Fibroblast of skin of abdomen (primary cell): Measurements from ENCODE around the gene MX2. TPM values are rescaled to one million over a fixed set of nuclear protein-coding genes. Genes with fewer than 3 reads are reported as not detected.
"Not testable (repeated sequence)": the region's sequence is repeated elsewhere in the genome, so short reads cannot be mapped to it uniquely, and the experiment has no call there.

Source experiments
- DNase-seq: peaks from one replicate; pipeline ENCODE4 v3.0.0-alpha.2; 2013
- polyA plus RNA-seq, 2 experiments: library from polyadenylated mRNA; unstranded; fragments of 120-200 nt; gene quantifications; one replicate each; pipeline ENCODE4 v1.2.1, GENCODE V29; 2013; ENCODE audit not compliant: insufficient read length in 2 of 2

The MX2 gene, protein sequence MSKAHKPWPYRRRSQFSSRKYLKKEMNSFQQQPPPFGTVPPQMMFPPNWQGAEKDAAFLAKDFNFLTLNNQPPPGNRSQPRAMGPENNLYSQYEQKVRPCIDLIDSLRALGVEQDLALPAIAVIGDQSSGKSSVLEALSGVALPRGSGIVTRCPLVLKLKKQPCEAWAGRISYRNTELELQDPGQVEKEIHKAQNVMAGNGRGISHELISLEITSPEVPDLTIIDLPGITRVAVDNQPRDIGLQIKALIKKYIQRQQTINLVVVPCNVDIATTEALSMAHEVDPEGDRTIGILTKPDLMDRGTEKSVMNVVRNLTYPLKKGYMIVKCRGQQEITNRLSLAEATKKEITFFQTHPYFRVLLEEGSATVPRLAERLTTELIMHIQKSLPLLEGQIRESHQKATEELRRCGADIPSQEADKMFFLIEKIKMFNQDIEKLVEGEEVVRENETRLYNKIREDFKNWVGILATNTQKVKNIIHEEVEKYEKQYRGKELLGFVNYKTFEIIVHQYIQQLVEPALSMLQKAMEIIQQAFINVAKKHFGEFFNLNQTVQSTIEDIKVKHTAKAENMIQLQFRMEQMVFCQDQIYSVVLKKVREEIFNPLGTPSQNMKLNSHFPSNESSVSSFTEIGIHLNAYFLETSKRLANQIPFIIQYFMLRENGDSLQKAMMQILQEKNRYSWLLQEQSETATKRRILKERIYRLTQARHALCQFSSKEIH
- polyA plus RNA-seq (2013, experiment 1 of 2; ENCODE audit: insufficient read length) = 4.7 TPM
- 4.6 TPM for polyA plus RNA-seq (2013, experiment 2 of 2; ENCODE audit: insufficient read length)

DNA sequence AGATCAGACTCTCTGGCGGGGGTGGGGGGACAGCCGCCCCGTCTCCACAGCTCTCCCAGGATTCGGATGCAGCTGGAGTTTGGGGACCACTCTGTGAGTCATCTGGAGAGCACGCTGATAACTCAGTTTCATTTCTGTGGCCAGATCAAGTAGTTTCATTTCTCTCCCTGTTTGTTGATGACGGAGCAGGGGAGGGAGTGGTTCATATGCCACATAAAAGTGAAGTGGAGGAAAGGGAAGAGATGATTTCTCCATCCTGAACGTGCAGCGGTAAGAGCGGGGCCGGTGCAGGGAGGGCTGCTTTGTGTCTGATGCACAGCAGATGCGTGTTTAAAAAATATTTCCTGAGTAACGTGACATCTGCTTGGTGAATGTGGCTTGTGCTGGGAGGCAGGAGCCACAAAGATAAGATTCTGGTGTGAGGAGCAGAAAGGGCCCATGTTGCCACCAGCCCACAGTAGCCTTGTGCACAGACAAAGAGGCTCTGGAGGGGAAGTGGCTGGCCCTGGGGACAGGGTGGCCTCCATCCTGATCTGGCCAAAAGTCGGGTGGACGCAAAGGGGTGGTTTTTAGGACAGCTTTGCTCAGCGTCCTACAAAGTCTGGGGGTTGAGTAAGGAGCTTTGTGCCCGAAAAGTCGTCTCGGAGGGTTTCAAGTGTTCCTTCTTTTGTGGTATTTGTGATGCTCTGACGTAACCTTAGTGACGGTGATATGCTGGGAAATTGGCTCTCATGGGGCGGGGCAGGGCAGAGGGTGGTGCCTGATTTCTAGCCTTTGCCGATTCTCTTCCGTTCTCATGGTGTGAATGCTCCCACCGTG is at the start of gene MX2:
TSS of gene MX2 (plus strand) at position 242 of the 819 bp plus-strand sequence. CDS start 14,880 bp downstream, outside the sequence.
- DNase-seq = peak; percentile 92

GRCh38 chr21:41313285-41314164 is 48.3 kb upstream of the MX2 start:
- DNase-seq = not testable (repeated sequence)

- DNase-seq = no peak
Observed at GRCh38 chr21:41315726-41316125, 46.1 kb upstream of the MX2 start.

GRCh38 chr21:41316200-41317062 is 45.4 kb upstream of the MX2 start, which contains the start of gene FAM3B:
Gene FAM3B (plus strand): TSS chr21:41316801. CDS start chr21:41316880, 79 bp downstream.
- no peak for DNase-seq

DNA sequence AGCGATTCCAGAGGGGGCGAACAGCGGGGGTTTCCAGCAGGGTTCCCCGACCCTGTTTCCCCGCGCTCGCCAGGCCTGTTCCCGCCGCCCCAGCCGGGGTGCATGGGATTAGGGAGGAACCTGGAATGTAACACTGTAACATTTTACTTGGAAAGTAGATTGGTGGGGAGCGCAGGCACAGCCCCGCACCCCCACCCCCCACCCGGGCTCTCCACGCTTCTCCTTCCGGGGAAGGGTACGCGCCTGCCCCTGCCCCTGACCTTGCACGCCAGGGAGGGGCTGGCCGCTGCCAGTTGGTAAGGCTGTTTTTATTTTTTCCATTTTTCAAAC is 44.8 kb upstream of the MX2 start:
- no peak for DNase-seq

GRCh38 chr21:41317458-41317857 is 44.4 kb upstream of the MX2 start:
- no peak for DNase-seq

DNA sequence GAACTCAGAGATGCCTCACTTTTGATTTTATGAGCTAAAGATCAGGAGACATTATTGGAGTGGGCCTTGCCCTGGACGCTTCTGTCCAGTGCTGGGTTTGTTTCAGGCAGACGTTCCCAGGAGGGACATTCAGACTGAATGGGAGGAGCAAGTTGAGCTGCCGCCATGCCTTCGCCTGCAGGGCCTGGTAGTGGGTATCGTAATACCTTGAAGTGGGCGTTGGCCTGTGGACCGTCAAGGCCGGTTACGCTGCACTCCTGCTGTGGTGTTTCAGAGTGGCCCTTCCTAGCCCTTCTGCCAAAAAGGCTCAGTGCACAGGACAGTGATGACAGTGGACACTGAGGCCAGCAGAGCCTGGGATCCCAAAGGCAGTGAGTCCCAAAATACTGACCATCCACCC is 43.6 kb upstream of the MX2 start:
- no peak for DNase-seq

DNA sequence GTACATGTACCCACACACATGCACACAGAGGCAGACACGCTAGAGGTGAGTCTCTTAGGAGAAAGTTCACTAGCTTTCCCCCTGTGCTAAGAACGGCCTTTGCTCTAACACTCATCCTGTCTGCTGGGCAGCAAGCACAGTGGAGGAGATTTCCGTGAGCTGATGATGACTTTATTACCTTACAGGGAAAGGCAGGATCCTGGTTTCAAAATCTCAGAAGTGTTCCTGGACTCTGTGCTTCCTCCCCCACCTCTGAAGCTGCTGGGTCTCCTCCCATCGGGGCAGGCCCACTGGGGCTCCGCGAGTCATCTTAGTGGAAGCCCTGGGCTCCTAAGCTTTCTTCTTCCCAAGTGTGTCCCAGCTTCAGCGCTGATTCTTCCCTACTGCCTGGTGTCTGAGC is 42.6 kb upstream of the MX2 start:
- no peak for DNase-seq

DNA sequence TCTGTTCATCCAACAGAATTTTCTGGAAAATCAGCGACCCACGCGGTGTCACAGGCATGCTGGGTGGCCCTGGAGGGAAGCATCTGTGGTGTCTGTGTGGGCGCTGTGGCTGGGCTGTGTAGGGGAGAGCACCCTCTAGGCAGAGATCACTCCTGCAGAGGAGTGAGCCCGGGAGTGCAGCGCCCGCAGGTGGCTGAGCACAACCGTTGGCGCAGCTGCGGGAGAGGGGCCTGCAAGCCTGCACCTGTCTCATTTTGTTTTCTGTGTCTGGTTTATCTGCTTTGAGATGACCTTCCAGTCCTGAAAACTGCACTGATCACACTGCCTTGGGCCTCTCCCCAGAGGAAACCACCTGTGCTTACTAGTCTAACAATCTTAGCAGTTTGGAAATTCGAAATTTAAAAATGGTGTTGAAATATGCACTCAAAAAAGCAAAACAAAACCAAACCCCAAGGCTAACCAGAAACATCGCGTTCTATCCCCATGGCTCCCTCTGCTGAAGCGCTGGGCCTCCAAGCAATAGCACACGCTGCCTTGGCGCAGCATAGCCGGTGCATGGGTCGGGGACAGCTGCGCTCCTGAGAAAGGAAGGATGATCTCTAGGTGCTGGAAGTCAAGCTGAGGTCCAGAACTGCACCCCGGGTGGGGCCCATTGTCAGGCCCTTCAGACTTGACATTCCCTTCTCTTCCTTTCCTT is 40.5 kb upstream of the MX2 start:
- DNase-seq = no peak

DNA sequence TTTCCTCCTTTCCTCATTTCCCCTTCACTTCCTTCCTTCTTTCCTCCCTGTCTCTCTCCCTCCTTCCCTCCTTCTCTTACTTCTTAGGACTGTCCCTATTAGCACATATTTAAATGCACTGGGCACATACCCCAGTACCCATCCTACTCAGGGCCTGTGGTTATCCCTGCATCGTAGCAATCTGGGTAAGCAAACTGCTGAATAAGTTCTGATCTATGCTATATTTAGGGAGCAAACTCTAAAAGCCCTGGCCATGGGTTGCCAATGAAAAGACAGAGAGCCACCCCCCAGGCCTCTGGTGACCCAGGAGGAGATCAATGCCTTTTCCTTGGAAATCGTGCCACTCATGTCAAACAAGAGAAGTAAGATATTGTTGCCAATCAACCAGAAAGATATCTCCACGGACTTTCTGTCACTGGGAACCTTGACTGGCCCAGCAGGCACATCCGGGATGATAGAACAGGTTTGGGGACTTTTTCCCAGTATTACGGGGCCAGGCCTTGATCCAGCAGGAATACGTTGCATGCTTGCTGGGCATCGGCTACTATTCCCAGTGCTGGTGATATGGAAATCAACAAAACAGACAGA is 39.8 kb upstream of the MX2 start:
- no peak for DNase-seq

- DNase-seq = no peak
Observed at GRCh38 chr21:41322496-41323382, 39.1 kb upstream of the MX2 start.

DNA sequence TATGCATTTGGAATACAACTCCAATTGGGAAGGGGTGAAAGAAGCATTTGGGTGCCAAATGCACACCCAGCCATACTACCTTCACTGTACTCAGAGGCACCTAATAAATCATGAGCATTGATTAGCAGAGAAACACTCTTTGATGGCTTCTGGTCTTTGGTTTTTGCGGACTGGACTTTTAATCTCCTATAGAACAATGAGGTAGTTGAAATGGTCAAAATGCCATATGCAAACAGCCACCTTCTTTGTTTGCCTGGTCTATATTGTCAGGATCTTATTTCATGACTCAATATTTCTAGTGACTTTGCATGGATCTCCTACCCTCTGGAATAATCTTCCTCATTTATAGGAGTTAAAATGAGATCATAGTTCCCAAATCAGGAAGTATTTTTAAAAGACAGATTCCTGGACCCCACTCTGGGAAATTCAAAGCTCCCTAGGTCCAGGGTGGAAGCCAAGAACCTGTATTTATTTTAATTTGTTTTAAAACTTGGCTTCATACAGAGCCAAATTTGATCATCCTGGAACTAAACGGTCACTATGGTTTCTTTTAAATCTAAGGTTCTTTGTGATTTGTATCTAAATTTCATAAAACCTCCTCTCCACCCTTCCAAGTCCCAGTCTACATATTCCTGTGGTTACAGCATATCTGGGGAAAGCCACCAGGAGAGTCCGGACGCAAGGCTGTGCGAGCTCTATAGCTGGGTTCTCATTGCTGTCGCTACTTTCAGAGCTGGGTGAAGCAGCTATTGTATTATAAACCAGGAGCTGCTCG is 36.5 kb upstream of the MX2 start:
- DNase-seq = no peak

DNA sequence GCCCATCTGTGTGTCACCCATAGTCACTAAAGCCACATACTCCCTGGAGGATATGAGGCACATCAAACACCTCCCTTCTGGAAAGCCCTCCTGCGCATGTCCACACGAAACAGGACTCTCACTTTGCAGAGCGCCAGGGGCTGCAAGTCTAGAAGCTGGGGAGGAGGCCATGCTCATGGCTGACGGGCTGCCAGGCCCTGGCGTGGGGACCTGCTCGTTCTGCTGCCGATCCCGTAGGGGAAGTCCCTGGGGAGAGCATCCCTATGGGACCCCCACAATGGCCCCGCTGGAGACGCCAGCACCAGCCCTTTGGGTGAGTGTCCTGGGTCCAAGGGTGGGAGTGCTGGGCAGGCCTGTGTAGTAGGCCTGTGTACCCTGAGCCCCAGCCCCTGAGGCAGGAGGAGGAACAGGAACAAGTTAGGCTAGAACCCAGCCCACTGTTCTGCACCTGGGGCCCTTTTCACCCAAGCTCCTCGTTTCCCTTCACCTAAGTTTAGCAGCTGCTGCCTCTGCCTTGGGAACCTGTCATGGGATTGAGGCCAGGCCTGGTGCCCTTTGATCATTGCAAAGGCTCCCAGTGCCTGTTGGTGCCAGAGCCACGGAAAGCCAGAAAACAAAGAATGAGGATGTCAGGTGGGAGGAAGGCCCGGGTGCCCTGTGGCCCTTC is 35.3 kb upstream of the MX2 start:
- DNase-seq = no peak

GRCh38 chr21:41327753-41328152 is 34.1 kb upstream of the MX2 start:
- DNase-seq = no peak

- DNase-seq = peak; percentile 40
Observed at GRCh38 chr21:41328660-41329607, 32.9 kb upstream of the MX2 start.

GRCh38 chr21:41333752-41334151 is 28.1 kb upstream of the MX2 start:
- DNase-seq = no peak
